OCI-LY3 (cell line): ENCODE results near the gene SLC35F3.

ENCODE experiments used
- CTCF ChIP-seq: fragments of 200-600, 300-600 bp; sonication (generic); IDR thresholded peaks from 2 replicates; pipeline ENCODE4 v1.5.1; 2014; ENCODE audit warnings: antibody characterized with exemption, low read length, low read depth
- EZH2phosphoT487 ChIP-seq: fragments of 200-600 bp; shearing (Covaris generic); IDR thresholded peaks from 2 replicates; pipeline ENCODE4 v1.6.1; 2018; ENCODE audit warnings: antibody characterized with exemption, mixed run types, low read depth

GRCh38 chr1:234149217-234149616, 244.7 kb downstream of the SLC35F3 start:
- TF ChIP-seq CTCF (no peak), EZH2phosphoT487 (no peak)
